ENCODE data around the gene CXCR3.
"Not testable (repeated sequence)": the region's sequence is repeated elsewhere in the genome, so short reads cannot be mapped to it uniquely, and the experiment has no call there.

The CXCR3 gene

GRCh38 chrX:71606536-71607216, 11.6 kb downstream of the CXCR3 start:
- DNase-seq (ENCODE audit: low read depth) = no peak
- no peak for TF ChIP-seq CTCF (conservative IDR thresholded peaks at IDR 0.05; ENCODE audit: low read length)
- no peak overlapping the region for H3K4me3 ChIP-seq (ENCODE audit: low read length)

GRCh38 chrX:71604796-71605568, 13.3 kb downstream of the CXCR3 start:
- no peak overlapping the region for H3K4me3 ChIP-seq (ENCODE audit: low read length)
- no peak for DNase-seq (ENCODE audit: low read depth)
- no peak for TF ChIP-seq CTCF (conservative IDR thresholded peaks at IDR 0.05; ENCODE audit: low read length)

GRCh38 chrX:71604141-71604540, 14.2 kb downstream of the CXCR3 start:
- no peak overlapping the region for H3K4me3 ChIP-seq (ENCODE audit: low read length)
- no peak for DNase-seq (ENCODE audit: low read depth)
- TF ChIP-seq CTCF (conservative IDR thresholded peaks at IDR 0.05; ENCODE audit: low read length) = no peak

GRCh38 chrX:71603618-71604017, 14.7 kb downstream of the CXCR3 start:
- no peak for DNase-seq (ENCODE audit: low read depth)
- H3K4me3 ChIP-seq (ENCODE audit: low read length) = no peak overlapping the region
- TF ChIP-seq CTCF (conservative IDR thresholded peaks at IDR 0.05; ENCODE audit: low read length) = no peak

GRCh38 chrX:71599965-71600364, 18.3 kb downstream of the CXCR3 start:
- DNase-seq (ENCODE audit: low read depth) = no peak
- TF ChIP-seq CTCF (conservative IDR thresholded peaks at IDR 0.05; ENCODE audit: low read length) = no peak

GRCh38 chrX:71593210-71593609, 25.1 kb downstream of the CXCR3 start:
- H3K4me3 ChIP-seq (ENCODE audit: low read length); DNase-seq (ENCODE audit: low read depth): not testable (repeated sequence)

More at GRCh38 chrX:71599965-71600364, 18.3 kb downstream of the CXCR3 start:
- H3K4me3 ChIP-seq (ENCODE audit: low read length) = no peak overlapping the region

GRCh38 chrX:71586929-71587328, 31.4 kb downstream of the CXCR3 start:
- no peak overlapping the region for H3K4me3 ChIP-seq (ENCODE audit: low read length)
- no peak for DNase-seq (ENCODE audit: low read depth)
- no peak for TF ChIP-seq CTCF (conservative IDR thresholded peaks at IDR 0.05; ENCODE audit: low read length)
